Natural killer cell treated with Interleukin-12 subunit alpha and Interleukin-12 subunit beta and Interleukin-15 and Interleukin-18, amount 100 ng/mL, for 72 hours (primary cell): ENCODE results near the gene FMN1. TPM values are rescaled to one million over a fixed set of nuclear protein-coding genes. Genes with fewer than 3 reads are reported as not detected.
A peak's percentile ranks its signal among the peaks of the same experiment; 100 is the strongest.
"Not testable (repeated sequence)": the region's sequence is repeated elsewhere in the genome, so short reads cannot be mapped to it uniquely, and the experiment has no call there.

Experiments used
- ATAC-seq, 2 donors: fragments of 150-1000 bp; cut with Tn5 transposase in 1 of 2; sonication (Bioruptor Pico), chemical (Tn5 transposase) in 1 of 2; 2 replicates each; pipeline ENCODE4 v1.10.0; 2021
- DNase-seq: peaks from one replicate; pipeline ENCODE4 v3.0.0; 2022; ENCODE audit warnings: low spot score
- H3K27ac Mint-ChIP-seq, 2 donors: 1 replicate in 1 of 2; 2 replicates in 1 of 2; pipeline ENCODE4 v1.8.0; 2022; ENCODE audit warnings: mixed read lengths in 2 of 2, mild to moderate bottlenecking in 1 of 2, moderate library complexity in 1 of 2
- H3K27me3 Mint-ChIP-seq, 2 donors: 1 replicate in 1 of 2; 2 replicates in 1 of 2; pipeline ENCODE4 v1.8.0; 2022; ENCODE audit warnings: mixed read lengths in 2 of 2
- H3K36me3 Mint-ChIP-seq: one replicate; pipeline ENCODE4 v1.8.0; 2022; ENCODE audit warnings: mixed read lengths
- H3K4me1 Mint-ChIP-seq, 2 donors: 1 replicate in 1 of 2; 2 replicates in 1 of 2; pipeline ENCODE4 v1.8.0; 2022; ENCODE audit warnings: low read depth in 2 of 2, mixed read lengths in 2 of 2, mild to moderate bottlenecking in 1 of 2
- H3K4me3 Mint-ChIP-seq: one replicate; pipeline ENCODE4 v1.8.0; 2022; ENCODE audit warnings: mixed read lengths
- H3K9me3 Mint-ChIP-seq: 2 replicates; pipeline ENCODE4 v1.8.0; 2022; ENCODE audit warnings: mixed read lengths
- total RNA-seq, 2 donors: library from RNA; stranded (reverse); gene quantifications; one replicate each; pipeline ENCODE4 v1.2.3, GENCODE V29; 2022

FMN1 gene
- total RNA-seq, 2 donors from 2014 or later = 0.55 to 2.6 TPM

GRCh38 chr15:32857732-32858131, 336.8 kb downstream of the FMN1 start:
- ATAC-seq = no peak
- Mint-ChIP-seq H3K36me3 (no peaks in the 10 kb centered on the region), H3K27ac (no peak overlapping the region), H3K9me3 (no peaks in the 10 kb centered on the region), H3K4me3 (no peak overlapping the region), H3K27me3 (peaks cover 0 to 6% of the 10 kb centered on the region in 2 donors), H3K4me1 (peaks cover 0 to under 1% of the 10 kb centered on the region in 2 donors)
- no peak for DNase-seq

GRCh38 chr15:32856753-32857152, 337.8 kb downstream of the FMN1 start:
- ATAC-seq (no peak), DNase-seq (no peak)
- H3K27me3 Mint-ChIP-seq = peaks cover 0 to 11% of the 10 kb centered on the region in 2 donors
- no peaks in the 10 kb centered on the region for H3K9me3 Mint-ChIP-seq
- no peaks in the 10 kb centered on the region for H3K36me3 Mint-ChIP-seq
- H3K4me3 Mint-ChIP-seq = no peak overlapping the region
- H3K27ac Mint-ChIP-seq = no peak overlapping the region
- H3K4me1 Mint-ChIP-seq = no peaks in the 10 kb centered on the region

GRCh38 chr15:32855942-32856341, 338.6 kb downstream of the FMN1 start:
- no peaks in the 10 kb centered on the region for H3K36me3 Mint-ChIP-seq
- peaks cover 0 to 13% of the 10 kb centered on the region in 2 donors for H3K27me3 Mint-ChIP-seq
- DNase-seq = no peak
- H3K4me3 Mint-ChIP-seq = no peak overlapping the region
- no peak for ATAC-seq
- H3K9me3 Mint-ChIP-seq = no peaks in the 10 kb centered on the region
- no peak overlapping the region for H3K27ac Mint-ChIP-seq
- H3K4me1 Mint-ChIP-seq = no peaks in the 10 kb centered on the region

- H3K36me3 Mint-ChIP-seq = no peaks in the 10 kb centered on the region
- no peaks in the 10 kb centered on the region for H3K4me1 Mint-ChIP-seq
- no peaks in the 10 kb centered on the region for H3K9me3 Mint-ChIP-seq
- DNase-seq (no peak), ATAC-seq (no peak)
- H3K27me3 Mint-ChIP-seq = peaks cover 0 to 14% of the 10 kb centered on the region in 2 donors
- no peak overlapping the region for H3K27ac Mint-ChIP-seq
- H3K4me3 Mint-ChIP-seq = no peak overlapping the region
Observed at GRCh38 chr15:32853592-32853991, 340.9 kb downstream of the FMN1 start.

GRCh38 chr15:32852771-32853170, 341.7 kb downstream of the FMN1 start:
- Mint-ChIP-seq H3K4me3 (no peak overlapping the region), H3K4me1 (no peaks in the 10 kb centered on the region), H3K27me3 (peaks cover 0 to 14% of the 10 kb centered on the region in 2 donors), H3K36me3 (no peaks in the 10 kb centered on the region), H3K9me3 (no peaks in the 10 kb centered on the region), H3K27ac (no peak overlapping the region)
- no peak for ATAC-seq
- no peak for DNase-seq

GRCh38 chr15:32852017-32852416, 342.5 kb downstream of the FMN1 start:
- peaks cover 0 to 14% of the 10 kb centered on the region in 2 donors for H3K27me3 Mint-ChIP-seq
- no peak overlapping the region for H3K4me3 Mint-ChIP-seq
- DNase-seq (no peak), ATAC-seq (no peak)
- no peak overlapping the region for H3K27ac Mint-ChIP-seq
- H3K9me3 Mint-ChIP-seq = no peaks in the 10 kb centered on the region
- H3K36me3 Mint-ChIP-seq = no peaks in the 10 kb centered on the region
- no peaks in the 10 kb centered on the region for H3K4me1 Mint-ChIP-seq

- H3K27ac Mint-ChIP-seq = no peak overlapping the region
- H3K9me3 Mint-ChIP-seq = no peaks in the 10 kb centered on the region
- H3K36me3 Mint-ChIP-seq = no peaks in the 10 kb centered on the region
- no peaks in the 10 kb centered on the region for H3K4me1 Mint-ChIP-seq
- ATAC-seq (no peak), DNase-seq (no peak)
- peaks cover 0 to 14% of the 10 kb centered on the region in 2 donors for H3K27me3 Mint-ChIP-seq
- no peak overlapping the region for H3K4me3 Mint-ChIP-seq
Observed at GRCh38 chr15:32851572-32851971, 342.9 kb downstream of the FMN1 start.

GRCh38 chr15:32849769-32850668, 344.5 kb downstream of the FMN1 start:
- ATAC-seq = peak in 1 of 2 donors; percentile 38
- H3K4me1 Mint-ChIP-seq = no peaks in the 10 kb centered on the region
- no peaks in the 10 kb centered on the region for H3K9me3 Mint-ChIP-seq
- DNase-seq = no peak
- peaks cover 0 to 14% of the 10 kb centered on the region in 2 donors for H3K27me3 Mint-ChIP-seq
- no peak overlapping the region for H3K4me3 Mint-ChIP-seq
- H3K27ac Mint-ChIP-seq = no peak overlapping the region
- no peaks in the 10 kb centered on the region for H3K36me3 Mint-ChIP-seq

- H3K27ac Mint-ChIP-seq, H3K4me3 Mint-ChIP-seq, H3K36me3 Mint-ChIP-seq, DNase-seq, H3K9me3 Mint-ChIP-seq, H3K4me1 Mint-ChIP-seq, ATAC-seq: not testable (repeated sequence)
- H3K27me3 Mint-ChIP-seq = peaks cover 8 to 12% of the 10 kb centered on the region in 2 donors
Observed at GRCh38 chr15:32846671-32847070, 347.8 kb downstream of the FMN1 start.

- H3K4me3 Mint-ChIP-seq = no peak overlapping the region
- H3K9me3 Mint-ChIP-seq = no peaks in the 10 kb centered on the region
- ATAC-seq = no peak
- H3K27ac Mint-ChIP-seq = no peak overlapping the region
- no peak for DNase-seq
- H3K36me3 Mint-ChIP-seq = no peaks in the 10 kb centered on the region
- H3K4me1 Mint-ChIP-seq = no peaks in the 10 kb centered on the region
- H3K27me3 Mint-ChIP-seq = peaks cover 8 to 18% of the 10 kb centered on the region in 2 donors
Observed at GRCh38 chr15:32844118-32844711, 350.3 kb downstream of the FMN1 start.

GRCh38 chr15:32843219-32843815, 351.2 kb downstream of the FMN1 start:
- Mint-ChIP-seq H3K4me3 (no peak overlapping the region), H3K9me3 (no peaks in the 10 kb centered on the region), H3K36me3 (no peaks in the 10 kb centered on the region), H3K27ac (no peak overlapping the region), H3K27me3 (peaks cover 9 to 21% of the 10 kb centered on the region in 2 donors), H3K4me1 (no peaks in the 10 kb centered on the region)
- ATAC-seq = no peak
- DNase-seq = no peak

GRCh38 chr15:32842081-32842480, 352.4 kb downstream of the FMN1 start:
- Mint-ChIP-seq H3K4me1 (no peaks in the 10 kb centered on the region), H3K9me3 (no peaks in the 10 kb centered on the region), H3K27ac (no peak overlapping the region), H3K4me3 (no peak overlapping the region), H3K27me3 (peaks cover 16 to 25% of the 10 kb centered on the region in 2 donors), H3K36me3 (no peaks in the 10 kb centered on the region)
- ATAC-seq = no peak
- DNase-seq = no peak

- no peak for DNase-seq
- no peaks in the 10 kb centered on the region for H3K4me1 Mint-ChIP-seq
- no peak for ATAC-seq
- H3K9me3 Mint-ChIP-seq = no peaks in the 10 kb centered on the region
- H3K27ac Mint-ChIP-seq = no peak overlapping the region
- H3K27me3 Mint-ChIP-seq = peaks cover 16 to 27% of the 10 kb centered on the region in 2 donors
- H3K4me3 Mint-ChIP-seq = no peak overlapping the region
- H3K36me3 Mint-ChIP-seq = no peaks in the 10 kb centered on the region
Observed at GRCh38 chr15:32840507-32841245, 353.8 kb downstream of the FMN1 start.
